SK-N-SH (cell line): ENCODE measurements around the gene GOLGA5. TPM values are rescaled to one million over a fixed set of nuclear protein-coding genes. Genes with fewer than 3 reads are reported as not detected.

ENCODE experiments used
- CTCF ChIA-PET: fragments of 300-600, 350-600 bp; formaldehyde crosslinking; extraction: SDS; loops from one replicate; lab custom pipeline; 2021; lab: Yijun Ruan, JAX
- POLR2A ChIA-PET: fragments of 350-600 bp; sonication (Branson Sonifier 250); formaldehyde crosslinking; extraction: SDS; loops from one replicate; lab custom pipeline; 2020; ENCODE audit warnings: antibody characterized with exemption, inconsistent platforms; lab: Yijun Ruan, JAX
- DNase-seq: peaks from one replicate; pipeline ENCODE4 v3.0.0; 2012
- H2AFZ ChIP-seq: fragments of 200-600 bp; sonication (generic); 2 replicates; pipeline ENCODE4 v1.8.1; 2016; ENCODE audit warnings: antibody characterized with exemption, mild to moderate bottlenecking, low read depth
- H3F3A ChIP-seq: fragments of 200-600 bp; sonication (generic); replicated peaks from 2 replicates; pipeline ENCODE3; 2016; ENCODE audit warnings: antibody characterized with exemption, mild to moderate bottlenecking; ENCODE audit not compliant: insufficient read depth
- H3K27ac ChIP-seq, 2 experiments: fragments of 200-500 bp in 1 of 2; fragments of 200-600 bp in 1 of 2; sonication (Bioruptor generic) in 1 of 2; sonication (generic), shearing (Covaris generic) in 1 of 2; 2 replicates each; pipeline versions ENCODE4 v1.5.1 to v1.6.1; 2014 to 2016; ENCODE audit warnings: low read depth in 2 of 2, inconsistent platforms in 1 of 2, low read length in 1 of 2, mild to moderate bottlenecking in 1 of 2, mixed read lengths in 1 of 2
- H3K27me3 ChIP-seq: fragments of 200-600 bp; sonication (generic), shearing (Covaris generic); 2 replicates; pipeline ENCODE4 v1.6.1; 2016; ENCODE audit warnings: mixed run types; ENCODE audit not compliant: insufficient read depth
- H3K36me3 ChIP-seq, 2 experiments: fragments of 200-500 bp in 1 of 2; fragments of 200-600 bp in 1 of 2; sonication (Bioruptor generic) in 1 of 2; sonication (generic) in 1 of 2; replicated peaks in 1 of 2; 2 replicates each; pipeline versions ENCODE3 to v1.5.1; 2014 to 2016; ENCODE audit warnings: low read length in 1 of 2, mild to moderate bottlenecking in 1 of 2; ENCODE audit not compliant: insufficient read depth in 2 of 2, control insufficient read depth in 1 of 2
- H3K4me1 ChIP-seq, 2 experiments: fragments of 200-500 bp in 1 of 2; fragments of 200-600 bp in 1 of 2; sonication (Bioruptor generic) in 1 of 2; sonication (generic), shearing (Covaris generic) in 1 of 2; 2 replicates each; pipeline versions ENCODE4 v1.5.1 to v1.6.1; 2014 to 2016; ENCODE audit warnings: low read depth in 1 of 2, low read length in 1 of 2, mixed run types in 1 of 2; ENCODE audit not compliant: insufficient read depth in 2 of 2, control insufficient read depth in 1 of 2
- H3K4me2 ChIP-seq: fragments of 200-600 bp; sonication (generic), shearing (Covaris generic); 2 replicates; pipeline ENCODE4 v1.6.1; 2017; ENCODE audit warnings: mixed run types
- H3K4me3 ChIP-seq, 2 experiments: fragments of 200-500 bp in 1 of 2; fragments of 200-600 bp in 1 of 2; sonication (Bioruptor generic) in 1 of 2; sonication (generic), shearing (Covaris generic) in 1 of 2; 2 replicates each; pipeline versions ENCODE4 v1.5.1 to v1.8.1; 2014 to 2016; ENCODE audit warnings: low read depth in 2 of 2, inconsistent platforms in 1 of 2, low read length in 1 of 2, mild to moderate bottlenecking in 1 of 2, mixed read lengths in 1 of 2, moderate library complexity in 1 of 2
- H3K79me2 ChIP-seq: fragments of 200-600 bp; sonication (generic); 2 replicates; pipeline ENCODE4 v1.8.1; 2017; ENCODE audit warnings: mild to moderate bottlenecking; ENCODE audit not compliant: insufficient read depth
- H3K9ac ChIP-seq: fragments of 200-600 bp; sonication (generic); 2 replicates; pipeline ENCODE4 v1.6.1; 2017; ENCODE audit warnings: mixed run types
- H3K9me2 ChIP-seq: fragments of 200-600 bp; sonication (generic); 2 replicates; pipeline ENCODE4 v1.6.1; 2017; ENCODE audit warnings: mixed run types
- H3K9me3 ChIP-seq: fragments of 200-600 bp; sonication (generic); 2 replicates; pipeline ENCODE4 v1.6.1; 2017; ENCODE audit warnings: mixed run types, mild to moderate bottlenecking, moderate library complexity
- H4K20me1 ChIP-seq: fragments of 200-600 bp; sonication (generic); 2 replicates; pipeline ENCODE4 v1.6.1; 2017; ENCODE audit warnings: mild to moderate bottlenecking, mixed run types; ENCODE audit not compliant: insufficient read depth
- ELF1 ChIP-seq: IDR thresholded peaks from 2 replicates; pipeline ENCODE4 v1.4.0; 2012
- EP300 ChIP-seq, 2 experiments: IDR thresholded peaks; 2 replicates each; pipeline versions ENCODE4 v1.4.0 to v1.6.1; 2012; ENCODE audit warnings: borderline replicate concordance in 1 of 2, low read depth in 1 of 2, low read length in 1 of 2
- EZH2phosphoT487 ChIP-seq: fragments of 200-600 bp; sonication (generic); IDR thresholded peaks from 2 replicates; pipeline ENCODE4 v1.6.1; 2017; ENCODE audit warnings: low read depth, mixed run types, mild to moderate bottlenecking, antibody characterized with exemption, moderate library complexity, borderline replicate concordance
- FOXJ3 ChIP-seq: sonication (generic); formaldehyde crosslinking; IDR thresholded peaks from 2 replicates; pipeline ENCODE4 v1.5.1; 2020; ENCODE audit warnings: mild to moderate bottlenecking, missing genetic modification reagents
- FOXM1 ChIP-seq: IDR thresholded peaks from 2 replicates; pipeline ENCODE4 v1.4.0; 2012; ENCODE audit warnings: low read depth, mild to moderate bottlenecking
- GATA2 ChIP-seq: sonication (generic); formaldehyde crosslinking; IDR thresholded peaks from 2 replicates; pipeline ENCODE4 v1.5.0; 2020; ENCODE audit warnings: mild to moderate bottlenecking, missing genetic modification reagents
- JUND ChIP-seq: IDR thresholded peaks from 2 replicates; pipeline ENCODE4 v1.4.0; 2012
- MXI1 ChIP-seq: IDR thresholded peaks from 2 replicates; pipeline ENCODE4 v1.6.1; 2012; ENCODE audit warnings: mild to moderate bottlenecking, low read depth, low read length, improper control_type of control experiment
- RCOR1 ChIP-seq: fragments of 150-350 bp; IDR thresholded peaks from 2 replicates; pipeline ENCODE4 v1.6.1; 2017; ENCODE audit warnings: antibody characterized with exemption, low read length
- RFX5 ChIP-seq: IDR thresholded peaks from 2 replicates; pipeline ENCODE4 v1.6.1; 2012; ENCODE audit warnings: mild to moderate bottlenecking, improper control_type of control experiment, low read length
- RXRA ChIP-seq: IDR thresholded peaks from 2 replicates; pipeline ENCODE4 v1.4.0; 2012; ENCODE audit warnings: low read depth, mild to moderate bottlenecking, borderline replicate concordance
- SIN3A ChIP-seq: IDR thresholded peaks from 2 replicates; pipeline ENCODE4 v1.6.1; 2012; ENCODE audit warnings: low read depth, mild to moderate bottlenecking, low read length, moderate library complexity, borderline replicate concordance
- TAF1 ChIP-seq: IDR thresholded peaks from 2 replicates; pipeline ENCODE4 v1.6.1; 2012; ENCODE audit warnings: low read depth, mild to moderate bottlenecking, low read length, moderate library complexity, borderline replicate concordance
- TCF12 ChIP-seq: IDR thresholded peaks from 2 replicates; pipeline ENCODE4 v1.4.0; 2012
- WGBS: methylation state at CpG from one replicate; pipeline ENCODE4 v1.1.6; 2017; ENCODE audit warnings: low lambda C conversion rate; 5-methylcytosine and 5-hydroxymethylcytosine counted together
- polyA plus RNA-seq, 3 experiments: library from polyadenylated mRNA; depleted of rRNA; stranded (reverse); fragments of >200 nt; gene quantifications; 2 replicates each; pipeline ENCODE4 v1.2.3, GENCODE V29; 2012
- TF ChIP-seq, protein P1 (sequence below): IDR thresholded peaks from 2 replicates; pipeline ENCODE4 v1.4.0; 2012; ENCODE audit warnings: low read depth, borderline replicate concordance
- TF ChIP-seq, protein P2 (sequence below): IDR thresholded peaks from 2 replicates; pipeline ENCODE4 v1.6.1; 2012; ENCODE audit warnings: mild to moderate bottlenecking, low read depth, low read length, moderate library complexity
- TF ChIP-seq, protein P3 (sequence below): IDR thresholded peaks from 2 replicates; pipeline ENCODE4; 2012
- TF ChIP-seq, protein P4 (sequence below): fragments of 150-350 bp; IDR thresholded peaks from 2 replicates; pipeline ENCODE4 v1.6.1; 2017; ENCODE audit warnings: antibody characterized with exemption, low read length, low read depth, borderline replicate concordance
- TF ChIP-seq, protein P5 (sequence below): fragments of 150-350 bp; IDR thresholded peaks from 2 replicates; pipeline ENCODE4 v1.6.1; 2016; ENCODE audit warnings: mild to moderate bottlenecking, low read depth, low read length

The GOLGA5 gene
- polyA plus RNA-seq, 1 of the 3 experiments (the other 2 are of a cell fraction), result 25.6 TPM

DNA sequence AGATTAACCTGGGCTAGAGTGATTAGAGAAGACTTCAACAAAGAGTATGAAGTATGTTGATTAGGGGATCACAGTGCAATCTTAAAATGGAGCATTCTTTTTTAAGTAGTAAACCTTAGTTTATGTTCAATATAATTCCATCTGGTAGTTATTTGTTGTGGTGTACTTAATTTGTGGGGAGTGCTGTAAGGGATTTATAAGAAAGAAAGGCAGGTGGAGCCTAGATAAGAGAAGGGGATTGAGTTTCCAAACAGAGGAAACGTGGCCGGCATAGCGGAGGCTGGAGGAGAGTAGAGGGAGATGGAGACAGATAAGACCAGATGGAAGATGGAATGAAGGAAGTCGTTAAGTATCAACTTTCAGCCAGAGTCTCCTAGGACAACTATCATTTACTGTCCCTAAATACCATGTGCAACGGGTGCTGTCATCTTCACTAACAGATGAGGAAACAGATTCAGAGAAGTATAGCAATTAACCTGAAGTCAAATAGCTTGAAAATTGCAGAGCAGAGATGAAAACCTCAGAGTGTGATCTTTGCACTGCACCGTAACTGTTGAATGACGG lies 38.1 kb downstream of the GOLGA5 start (continued):
- TF ChIP-seq, protein P1, sequence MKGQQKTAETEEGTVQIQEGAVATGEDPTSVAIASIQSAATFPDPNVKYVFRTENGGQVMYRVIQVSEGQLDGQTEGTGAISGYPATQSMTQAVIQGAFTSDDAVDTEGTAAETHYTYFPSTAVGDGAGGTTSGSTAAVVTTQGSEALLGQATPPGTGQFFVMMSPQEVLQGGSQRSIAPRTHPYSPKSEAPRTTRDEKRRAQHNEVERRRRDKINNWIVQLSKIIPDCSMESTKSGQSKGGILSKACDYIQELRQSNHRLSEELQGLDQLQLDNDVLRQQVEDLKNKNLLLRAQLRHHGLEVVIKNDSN, result no peak
- TF ChIP-seq SIN3A (no peak), FOXM1 (no peak), RCOR1 (no peak), RXRA (no peak), TAF1 (no peak)

DNA sequence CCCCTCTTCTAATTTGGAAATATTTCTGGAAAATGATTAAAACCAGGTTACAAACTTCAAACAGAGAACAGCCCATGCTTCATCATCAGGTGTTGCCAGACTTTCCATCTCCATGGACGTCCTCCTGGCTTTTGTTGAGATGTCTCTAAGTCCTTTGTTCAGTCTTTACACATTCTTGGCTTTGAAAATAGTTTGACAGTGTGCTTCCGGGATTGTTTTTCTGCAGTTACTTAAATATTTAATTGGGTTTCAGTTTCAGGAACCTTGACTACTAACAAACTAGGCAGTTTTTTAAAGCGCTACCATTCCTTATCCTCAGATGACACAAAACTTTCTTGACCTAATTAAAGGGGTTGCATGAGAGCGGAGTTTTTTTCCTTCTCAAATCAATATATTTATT lies 47.8 kb downstream of the GOLGA5 start:
- H3K79me2 ChIP-seq, result no peaks in the 10 kb centered on the region
- H3K9ac ChIP-seq, result no peak overlapping the region
- H3K4me2 ChIP-seq, result no peak overlapping the region
- no peaks in the 10 kb centered on the region for H3K9me2 ChIP-seq
- 90% methylated on average over 4 of the region's 4 CpGs for WGBS
- POLR2A ChIA-PET, result interaction anchor here (1.7 kb wide), 1 partner anchor 93 kb away, joined by 7 read pairs; no protein-coding TSS in a partner anchor
- TF ChIP-seq EP300 (IDR thresholded peaks at IDR 0.05; ENCODE audit: borderline replicate concordance in 1 of 2, low read depth in 1 of 2, low read length in 1 of 2) (no peak), RFX5 (no peak), GATA2 (CRISPR knock-in tag) (no peak), FOXM1 (no peak), TAF1 (no peak), JUND (no peak), TCF12 (no peak), MXI1 (no peak), FOXJ3 (CRISPR knock-in tag) (no peak), EZH2phosphoT487 (no peak), SIN3A (no peak), ELF1 (no peak)
- TF ChIP-seq, protein P2, sequence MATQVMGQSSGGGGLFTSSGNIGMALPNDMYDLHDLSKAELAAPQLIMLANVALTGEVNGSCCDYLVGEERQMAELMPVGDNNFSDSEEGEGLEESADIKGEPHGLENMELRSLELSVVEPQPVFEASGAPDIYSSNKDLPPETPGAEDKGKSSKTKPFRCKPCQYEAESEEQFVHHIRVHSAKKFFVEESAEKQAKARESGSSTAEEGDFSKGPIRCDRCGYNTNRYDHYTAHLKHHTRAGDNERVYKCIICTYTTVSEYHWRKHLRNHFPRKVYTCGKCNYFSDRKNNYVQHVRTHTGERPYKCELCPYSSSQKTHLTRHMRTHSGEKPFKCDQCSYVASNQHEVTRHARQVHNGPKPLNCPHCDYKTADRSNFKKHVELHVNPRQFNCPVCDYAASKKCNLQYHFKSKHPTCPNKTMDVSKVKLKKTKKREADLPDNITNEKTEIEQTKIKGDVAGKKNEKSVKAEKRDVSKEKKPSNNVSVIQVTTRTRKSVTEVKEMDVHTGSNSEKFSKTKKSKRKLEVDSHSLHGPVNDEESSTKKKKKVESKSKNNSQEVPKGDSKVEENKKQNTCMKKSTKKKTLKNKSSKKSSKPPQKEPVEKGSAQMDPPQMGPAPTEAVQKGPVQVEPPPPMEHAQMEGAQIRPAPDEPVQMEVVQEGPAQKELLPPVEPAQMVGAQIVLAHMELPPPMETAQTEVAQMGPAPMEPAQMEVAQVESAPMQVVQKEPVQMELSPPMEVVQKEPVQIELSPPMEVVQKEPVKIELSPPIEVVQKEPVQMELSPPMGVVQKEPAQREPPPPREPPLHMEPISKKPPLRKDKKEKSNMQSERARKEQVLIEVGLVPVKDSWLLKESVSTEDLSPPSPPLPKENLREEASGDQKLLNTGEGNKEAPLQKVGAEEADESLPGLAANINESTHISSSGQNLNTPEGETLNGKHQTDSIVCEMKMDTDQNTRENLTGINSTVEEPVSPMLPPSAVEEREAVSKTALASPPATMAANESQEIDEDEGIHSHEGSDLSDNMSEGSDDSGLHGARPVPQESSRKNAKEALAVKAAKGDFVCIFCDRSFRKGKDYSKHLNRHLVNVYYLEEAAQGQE, result no peak
- TF ChIP-seq, protein P1, result no peak
- TF ChIP-seq, protein P3, sequence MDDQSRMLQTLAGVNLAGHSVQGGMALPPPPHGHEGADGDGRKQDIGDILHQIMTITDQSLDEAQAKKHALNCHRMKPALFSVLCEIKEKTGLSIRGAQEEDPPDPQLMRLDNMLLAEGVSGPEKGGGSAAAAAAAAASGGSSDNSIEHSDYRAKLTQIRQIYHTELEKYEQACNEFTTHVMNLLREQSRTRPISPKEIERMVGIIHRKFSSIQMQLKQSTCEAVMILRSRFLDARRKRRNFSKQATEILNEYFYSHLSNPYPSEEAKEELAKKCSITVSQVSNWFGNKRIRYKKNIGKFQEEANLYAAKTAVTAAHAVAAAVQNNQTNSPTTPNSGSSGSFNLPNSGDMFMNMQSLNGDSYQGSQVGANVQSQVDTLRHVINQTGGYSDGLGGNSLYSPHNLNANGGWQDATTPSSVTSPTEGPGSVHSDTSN, result no peak
- TF ChIP-seq, protein P4, sequence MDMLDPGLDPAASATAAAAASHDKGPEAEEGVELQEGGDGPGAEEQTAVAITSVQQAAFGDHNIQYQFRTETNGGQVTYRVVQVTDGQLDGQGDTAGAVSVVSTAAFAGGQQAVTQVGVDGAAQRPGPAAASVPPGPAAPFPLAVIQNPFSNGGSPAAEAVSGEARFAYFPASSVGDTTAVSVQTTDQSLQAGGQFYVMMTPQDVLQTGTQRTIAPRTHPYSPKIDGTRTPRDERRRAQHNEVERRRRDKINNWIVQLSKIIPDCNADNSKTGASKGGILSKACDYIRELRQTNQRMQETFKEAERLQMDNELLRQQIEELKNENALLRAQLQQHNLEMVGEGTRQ, result no peak
- TF ChIP-seq, protein P5, sequence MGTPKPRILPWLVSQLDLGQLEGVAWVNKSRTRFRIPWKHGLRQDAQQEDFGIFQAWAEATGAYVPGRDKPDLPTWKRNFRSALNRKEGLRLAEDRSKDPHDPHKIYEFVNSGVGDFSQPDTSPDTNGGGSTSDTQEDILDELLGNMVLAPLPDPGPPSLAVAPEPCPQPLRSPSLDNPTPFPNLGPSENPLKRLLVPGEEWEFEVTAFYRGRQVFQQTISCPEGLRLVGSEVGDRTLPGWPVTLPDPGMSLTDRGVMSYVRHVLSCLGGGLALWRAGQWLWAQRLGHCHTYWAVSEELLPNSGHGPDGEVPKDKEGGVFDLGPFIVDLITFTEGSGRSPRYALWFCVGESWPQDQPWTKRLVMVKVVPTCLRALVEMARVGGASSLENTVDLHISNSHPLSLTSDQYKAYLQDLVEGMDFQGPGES, result no peak
- no peak overlapping the region for H3K27ac ChIP-seq
- no peaks in the 10 kb centered on the region for H3K9me3 ChIP-seq
- DNase-seq, result no peak
- CTCF ChIA-PET, result interaction anchor here (1.2 to 1.7 kb wide), 3 partner anchors 12 to 44 kb away, joined by 3 to 5 read pairs (median 4); no protein-coding TSS in a partner anchor
- no peaks in the 10 kb centered on the region for H3F3A ChIP-seq
- no peaks in the 10 kb centered on the region for H3K27me3 ChIP-seq
- H3K36me3 ChIP-seq, result peaks cover 25 to 33% of the 10 kb centered on the region in 2 experiments
- no peak overlapping the region for H2AFZ ChIP-seq
- H3K4me1 ChIP-seq, result no peaks in the 10 kb centered on the region
- no peak overlapping the region for H3K4me3 ChIP-seq
- H4K20me1 ChIP-seq, result no peaks in the 10 kb centered on the region
